Smooth muscle cell (in vitro differentiated cells): Measurements from ENCODE around the gene RBAK. TPM values are rescaled to one million over a fixed set of nuclear protein-coding genes. Genes with fewer than 3 reads are reported as not detected.

Experiments used
- DNase-seq: peaks from one replicate; lab custom pipeline; 2025; ENCODE audit not compliant: unreplicated experiment; lab: John Stamatoyannopoulos, UW
- H2AFZ ChIP-seq: fragments of 200-600 bp; sonication (generic); 2 replicates; pipeline ENCODE4 v1.6.0; 2016; ENCODE audit warnings: antibody characterized with exemption, low read depth, mild to moderate bottlenecking
- H3F3A ChIP-seq: fragments of 200-600 bp; sonication (generic); 2 replicates; pipeline ENCODE4 v1.6.0; 2017; ENCODE audit warnings: antibody characterized with exemption, low read depth
- H3K27ac ChIP-seq: fragments of 200-600 bp; sonication (generic); 2 replicates; pipeline ENCODE4 v1.5.1; 2016; ENCODE audit warnings: low read depth, mild to moderate bottlenecking
- H3K27me3 ChIP-seq: fragments of 200-600 bp; sonication (generic); 2 replicates; pipeline ENCODE4 v1.6.1; 2016; ENCODE audit warnings: low read depth, mild to moderate bottlenecking
- H3K36me3 ChIP-seq: fragments of 200-600 bp; sonication (generic); 2 replicates; pipeline ENCODE4 v1.5.1; 2016; ENCODE audit warnings: low read depth
- H3K4me1 ChIP-seq: fragments of 200-600 bp; sonication (generic); 2 replicates; pipeline ENCODE4 v1.5.1; 2016; ENCODE audit warnings: low read depth
- H3K4me2 ChIP-seq: fragments of 200-600 bp; sonication (generic); 2 replicates; pipeline ENCODE4 v1.6.0; 2016; ENCODE audit warnings: mild to moderate bottlenecking
- H3K4me3 ChIP-seq: fragments of 200-600 bp; sonication (generic); 2 replicates; pipeline ENCODE4 v1.5.1; 2016; ENCODE audit warnings: mild to moderate bottlenecking
- H3K79me2 ChIP-seq: fragments of 200-600 bp; sonication (generic); 2 replicates; pipeline ENCODE4 v1.6.0; 2016; ENCODE audit warnings: low read depth, mild to moderate bottlenecking
- H3K9ac ChIP-seq: fragments of 200-600 bp; sonication (generic); 2 replicates; pipeline ENCODE4 v1.6.0; 2016; ENCODE audit warnings: low read depth
- H3K9me3 ChIP-seq: fragments of 200-600 bp; sonication (generic); replicated peaks from 2 replicates; pipeline ENCODE4 v1.5.1; 2016; ENCODE audit warnings: low read depth
- H4K20me1 ChIP-seq: fragments of 200-600 bp; sonication (generic); 2 replicates; pipeline ENCODE4 v1.6.0; 2016; ENCODE audit warnings: low read depth
- CTCF ChIP-seq: fragments of 200-600 bp; sonication (generic); IDR thresholded peaks from 2 replicates; pipeline ENCODE4 v1.5.1; 2017; ENCODE audit warnings: borderline replicate concordance, mild to moderate bottlenecking, antibody characterized with exemption; ENCODE audit not compliant: insufficient read depth, poor library complexity, severe bottlenecking
- WGBS: methylation state at CpG from one replicate; pipeline ENCODE4 v1.1.7; 2016; ENCODE audit warnings: low lambda C conversion rate; 5-methylcytosine and 5-hydroxymethylcytosine counted together
- polyA plus RNA-seq: library from polyadenylated mRNA; unstranded; fragments of >200 nt; fragmentation: Nextera tagmentation; extraction: Ambion mirVana; gene quantifications from 2 replicates; pipeline ENCODE4 v1.2.1, GENCODE V29; 2016
- total RNA-seq: library from RNA; depleted of rRNA; stranded (reverse); fragments of >200 nt; gene quantifications from 2 replicates; pipeline ENCODE4 v1.2.3, GENCODE V29; 2014

Gene RBAK
- total RNA-seq (13.1 and 13.8 TPM in 2 replicates), polyA plus RNA-seq (2.6 and 4.6 TPM in 2 replicates)

GRCh38 chr7:5045558-5046396 is at the start of gene RBAK:
Gene RBAK, plus strand, starts transcription at chr7:5045860. Its CDS starts 2,217 bp downstream, at chr7:5048077.
- Histone ChIP-seq H3K36me3 (peaks cover 17% of the 10 kb centered on the region), H3K4me1 (peaks cover 5% of the 10 kb centered on the region), H3K4me3 (peak within 1 kb of the TSS; percentile 97), H3K27me3 (no peaks in the 10 kb centered on the region), H3K27ac (peak within 1 kb of the TSS; percentile 64), H2AFZ (peak within 1 kb of the TSS; percentile 98), H3K79me2 (peaks cover 40% of the 10 kb centered on the region), H3K4me2 (peak within 1 kb of the TSS; percentile 93), H3F3A (no peaks in the 10 kb centered on the region), H3K9ac (peak within 1 kb of the TSS; percentile 85), H4K20me1 (peaks cover 4% of the 10 kb centered on the region), H3K9me3 (no peaks in the 10 kb centered on the region)
- 2% methylated on average over 54 of the region's 69 CpGs for WGBS
- peak; percentile 65 for DNase-seq
- TF ChIP-seq CTCF: no peak

GRCh38 chr7:4996696-4997222 is 48.9 kb upstream of the RBAK start:
- H3K9ac ChIP-seq: no peak overlapping the region
- H3K27ac ChIP-seq: no peak overlapping the region
- no peaks in the 10 kb centered on the region for H3K4me1 ChIP-seq
- H3K4me2 ChIP-seq: no peak overlapping the region
- no peak for DNase-seq
- no peak overlapping the region for H3K4me3 ChIP-seq
- H4K20me1 ChIP-seq: peaks cover 50% of the 10 kb centered on the region
- no peaks in the 10 kb centered on the region for H3K27me3 ChIP-seq
- H3F3A ChIP-seq: no peaks in the 10 kb centered on the region
- H3K79me2 ChIP-seq: no peaks in the 10 kb centered on the region
- 95% methylated on average over 7 of the region's 7 CpGs for WGBS
- no peaks in the 10 kb centered on the region for H3K36me3 ChIP-seq
- H2AFZ ChIP-seq: no peak overlapping the region
- no peaks in the 10 kb centered on the region for H3K9me3 ChIP-seq
- no peak for TF ChIP-seq CTCF

GRCh38 chr7:4998244-4998643 is 47.4 kb upstream of the RBAK start:
- peaks cover 35% of the 10 kb centered on the region for H4K20me1 ChIP-seq
- H3K4me3 ChIP-seq: no peak overlapping the region
- H3F3A ChIP-seq: no peaks in the 10 kb centered on the region
- H3K36me3 ChIP-seq: no peaks in the 10 kb centered on the region
- H3K9ac ChIP-seq: no peak overlapping the region
- H3K27me3 ChIP-seq: no peaks in the 10 kb centered on the region
- H3K9me3 ChIP-seq: no peaks in the 10 kb centered on the region
- DNase-seq: no peak
- 94% methylated on average over 3 of the region's 3 CpGs for WGBS
- no peak overlapping the region for H3K4me2 ChIP-seq
- H3K79me2 ChIP-seq: no peaks in the 10 kb centered on the region
- no peak overlapping the region for H2AFZ ChIP-seq
- TF ChIP-seq CTCF: no peak
- H3K27ac ChIP-seq: no peak overlapping the region
- no peaks in the 10 kb centered on the region for H3K4me1 ChIP-seq
